Ovary (tissue), 3 donors: ENCODE data around the gene UQCRH.

Experiments used
- CTCF ChIP-seq, 3 donors: fragments of 450-650 bp in 2 of 3; fragments of 200-600 bp in 1 of 3; IDR thresholded peaks; one replicate each; pipeline versions ENCODE4 v1.5.1 to v1.8.0; 2016 to 2022; ENCODE audit warnings: antibody characterized with exemption in 3 of 3, mild to moderate bottlenecking in 1 of 3
- EP300 ChIP-seq: sonication (generic); formaldehyde crosslinking; IDR thresholded peaks from one replicate; pipeline ENCODE4 v1.6.1; 2017; ENCODE audit warnings: antibody characterized with exemption
- POLR2A ChIP-seq: fragments of 450-650 bp; IDR thresholded peaks from one replicate; pipeline ENCODE4 v1.6.1; 2017; ENCODE audit warnings: antibody characterized with exemption, mild to moderate bottlenecking, moderate library complexity
- donor health status: DM: no; HTN: no; CAD: no.

GRCh38 chr1:46274225-46275029 is 29.1 kb upstream of the UQCRH start:
- TF ChIP-seq CTCF (IDR thresholded peaks at IDR 0.05) (no peak), POLR2A (no peak), EP300 (no peak)
